Smooth muscle cell (in vitro differentiated cells): ENCODE data around the gene SLC16A10. TPM values are rescaled to one million over a fixed set of nuclear protein-coding genes. Genes with fewer than 3 reads are reported as not detected.

Experiments
- DNase-seq: peaks from one replicate; lab custom pipeline; 2025; ENCODE audit not compliant: unreplicated experiment; lab: John Stamatoyannopoulos, UW
- H2AFZ ChIP-seq: fragments of 200-600 bp; sonication (generic); 2 replicates; pipeline ENCODE4 v1.6.0; 2016; ENCODE audit warnings: antibody characterized with exemption, low read depth, mild to moderate bottlenecking
- H3F3A ChIP-seq: fragments of 200-600 bp; sonication (generic); 2 replicates; pipeline ENCODE4 v1.6.0; 2017; ENCODE audit warnings: antibody characterized with exemption, low read depth
- H3K27ac ChIP-seq: fragments of 200-600 bp; sonication (generic); 2 replicates; pipeline ENCODE4 v1.5.1; 2016; ENCODE audit warnings: low read depth, mild to moderate bottlenecking
- H3K27me3 ChIP-seq: fragments of 200-600 bp; sonication (generic); 2 replicates; pipeline ENCODE4 v1.6.1; 2016; ENCODE audit warnings: low read depth, mild to moderate bottlenecking
- H3K36me3 ChIP-seq: fragments of 200-600 bp; sonication (generic); 2 replicates; pipeline ENCODE4 v1.5.1; 2016; ENCODE audit warnings: low read depth
- H3K4me1 ChIP-seq: fragments of 200-600 bp; sonication (generic); 2 replicates; pipeline ENCODE4 v1.5.1; 2016; ENCODE audit warnings: low read depth
- H3K4me2 ChIP-seq: fragments of 200-600 bp; sonication (generic); 2 replicates; pipeline ENCODE4 v1.6.0; 2016; ENCODE audit warnings: mild to moderate bottlenecking
- H3K4me3 ChIP-seq: fragments of 200-600 bp; sonication (generic); 2 replicates; pipeline ENCODE4 v1.5.1; 2016; ENCODE audit warnings: mild to moderate bottlenecking
- H3K79me2 ChIP-seq: fragments of 200-600 bp; sonication (generic); 2 replicates; pipeline ENCODE4 v1.6.0; 2016; ENCODE audit warnings: low read depth, mild to moderate bottlenecking
- H3K9ac ChIP-seq: fragments of 200-600 bp; sonication (generic); 2 replicates; pipeline ENCODE4 v1.6.0; 2016; ENCODE audit warnings: low read depth
- H3K9me3 ChIP-seq: fragments of 200-600 bp; sonication (generic); replicated peaks from 2 replicates; pipeline ENCODE4 v1.5.1; 2016; ENCODE audit warnings: low read depth
- H4K20me1 ChIP-seq: fragments of 200-600 bp; sonication (generic); 2 replicates; pipeline ENCODE4 v1.6.0; 2016; ENCODE audit warnings: low read depth
- CTCF ChIP-seq: fragments of 200-600 bp; sonication (generic); IDR thresholded peaks from 2 replicates; pipeline ENCODE4 v1.5.1; 2017; ENCODE audit warnings: borderline replicate concordance, mild to moderate bottlenecking, antibody characterized with exemption; ENCODE audit not compliant: insufficient read depth, poor library complexity, severe bottlenecking
- WGBS: methylation state at CpG from one replicate; pipeline ENCODE4 v1.1.7; 2016; ENCODE audit warnings: low lambda C conversion rate; 5-methylcytosine and 5-hydroxymethylcytosine counted together
- polyA plus RNA-seq: library from polyadenylated mRNA; unstranded; fragments of >200 nt; fragmentation: Nextera tagmentation; extraction: Ambion mirVana; gene quantifications from 2 replicates; pipeline ENCODE4 v1.2.1, GENCODE V29; 2016
- total RNA-seq: library from RNA; depleted of rRNA; stranded (reverse); fragments of >200 nt; gene quantifications from 2 replicates; pipeline ENCODE4 v1.2.3, GENCODE V29; 2014

SLC16A10 gene
- total and polyA plus RNA-seq, 2 experiments from 2014 or later, result 0.87 to 1.4 TPM

- Histone ChIP-seq H3K79me2 (peaks cover 30% of the 10 kb centered on the region), H2AFZ (no peak overlapping the region), H3K27me3 (no peaks in the 10 kb centered on the region), H4K20me1 (no peaks in the 10 kb centered on the region), H3K4me3 (no peak overlapping the region), H3K9me3 (peaks cover 14% of the 10 kb centered on the region), H3K4me2 (no peak overlapping the region), H3F3A (no peaks in the 10 kb centered on the region), H3K4me1 (no peaks in the 10 kb centered on the region), H3K36me3 (peaks cover 31% of the 10 kb centered on the region), H3K9ac (no peak overlapping the region), H3K27ac (no peak overlapping the region)
- no peak for TF ChIP-seq CTCF
- WGBS, result 94% methylated on average over 3 of the region's 3 CpGs
- DNase-seq, result no peak
These were observed 187.4 kb downstream of the SLC16A10 start for GRCh38 chr6:111274593-111275217.

GRCh38 chr6:111276335-111276734 is 189.0 kb downstream of the SLC16A10 start:
- Histone ChIP-seq H3K4me3 (no peak overlapping the region), H3K79me2 (peaks cover 25% of the 10 kb centered on the region), H3K4me2 (no peak overlapping the region), H3K9ac (no peak overlapping the region), H3K9me3 (peaks cover 14% of the 10 kb centered on the region), H3K4me1 (no peaks in the 10 kb centered on the region), H3F3A (no peaks in the 10 kb centered on the region), H4K20me1 (no peaks in the 10 kb centered on the region), H3K27ac (peak overlapping the region; percentile 19), H2AFZ (no peak overlapping the region), H3K36me3 (peaks cover 33% of the 10 kb centered on the region), H3K27me3 (no peaks in the 10 kb centered on the region)
- 68% methylated on average over 2 of the region's 2 CpGs for WGBS
- TF ChIP-seq CTCF, result no peak
- no peak for DNase-seq

- WGBS, result 70% methylated on average over 3 of the region's 3 CpGs
- H3K4me2 ChIP-seq, result no peak overlapping the region
- H3F3A ChIP-seq, result no peaks in the 10 kb centered on the region
- DNase-seq, result no peak
- H3K9me3 ChIP-seq, result peaks cover 14% of the 10 kb centered on the region
- H2AFZ ChIP-seq, result no peak overlapping the region
- H3K27ac ChIP-seq, result peak overlapping the region; percentile 40
- H3K79me2 ChIP-seq, result peaks cover 24% of the 10 kb centered on the region
- peaks cover 33% of the 10 kb centered on the region for H3K36me3 ChIP-seq
- H4K20me1 ChIP-seq, result no peaks in the 10 kb centered on the region
- H3K4me1 ChIP-seq, result no peaks in the 10 kb centered on the region
- no peak overlapping the region for H3K9ac ChIP-seq
- no peak for TF ChIP-seq CTCF
- no peak overlapping the region for H3K4me3 ChIP-seq
- H3K27me3 ChIP-seq, result no peaks in the 10 kb centered on the region
These were observed 189.4 kb downstream of the SLC16A10 start for GRCh38 chr6:111276736-111277135.

- Histone ChIP-seq H3K4me3 (no peak overlapping the region), H3K27ac (peak overlapping the region; percentile 40), H4K20me1 (no peaks in the 10 kb centered on the region), H3K9me3 (peaks cover 14% of the 10 kb centered on the region), H3K79me2 (peaks cover 24% of the 10 kb centered on the region), H3K27me3 (no peaks in the 10 kb centered on the region), H3K9ac (no peak overlapping the region), H3K4me2 (no peak overlapping the region), H3F3A (no peaks in the 10 kb centered on the region), H2AFZ (no peak overlapping the region), H3K4me1 (no peaks in the 10 kb centered on the region), H3K36me3 (peaks cover 30% of the 10 kb centered on the region)
- no peak for DNase-seq
- no peak for TF ChIP-seq CTCF
- 86% methylated on average over 1 of the region's 1 CpG for WGBS
These were observed 190.5 kb downstream of the SLC16A10 start for GRCh38 chr6:111277819-111278218.
